A549 (cell line): Measurements from ENCODE around the gene IL1A.

Experiments used
- ESRRA ChIP-seq: fragments of 150-350 bp; IDR thresholded peaks from 2 replicates; pipeline ENCODE4 v1.6.1; 2014; ENCODE audit warnings: mild to moderate bottlenecking, low read length, borderline replicate concordance
- MYC ChIP-seq: IDR thresholded peaks from 2 replicates; pipeline ENCODE4 v1.6.1; 2012; ENCODE audit warnings: mild to moderate bottlenecking, inconsistent platforms, low read length, improper control_type of control experiment, borderline replicate concordance
- PBX3 ChIP-seq: IDR thresholded peaks from 2 replicates; pipeline ENCODE4 v1.6.1; 2012
- RFX5 ChIP-seq: fragments of 450-650 bp; IDR thresholded peaks from 2 replicates; pipeline ENCODE4 v1.7.1; 2014; ENCODE audit warnings: antibody characterized with exemption, mild to moderate bottlenecking, moderate library complexity

DNA sequence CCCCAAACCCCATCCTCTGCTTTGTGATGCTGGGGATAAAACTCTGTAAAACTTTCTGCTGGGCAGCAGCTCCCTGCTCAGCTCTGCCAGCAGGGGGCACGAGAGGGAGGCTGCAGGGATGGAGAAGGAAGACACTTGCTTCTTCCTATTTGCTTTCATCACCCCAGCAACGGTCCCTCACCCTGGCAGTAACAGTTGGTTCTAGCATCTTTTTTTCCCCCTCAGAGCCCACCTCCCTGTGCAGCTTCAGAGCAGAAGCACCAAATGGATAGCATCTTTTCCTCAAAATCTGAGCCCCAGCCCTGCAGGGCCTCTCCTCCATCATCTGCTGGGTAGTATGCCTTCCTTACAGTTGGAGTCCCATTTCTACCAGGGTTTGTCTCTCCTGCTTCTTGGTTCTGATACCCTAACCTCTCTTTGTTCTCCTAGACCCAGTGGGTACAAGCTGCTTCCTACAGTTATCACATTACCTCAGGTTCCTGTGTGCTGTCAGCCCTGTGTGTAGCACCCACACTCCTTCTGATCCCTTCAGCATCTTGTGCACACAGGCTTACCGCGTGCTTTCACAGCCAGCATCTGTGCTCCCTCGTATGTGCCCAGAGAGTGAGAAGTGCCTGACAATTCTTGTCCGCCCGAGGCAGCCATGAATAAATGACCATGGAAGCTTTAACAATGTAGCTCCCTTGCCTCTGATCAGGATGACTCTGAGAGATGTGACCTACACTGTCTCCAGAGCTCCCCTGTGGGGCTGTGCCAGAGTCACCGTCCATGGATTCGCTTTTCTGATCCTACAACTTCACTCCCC, 34.3 kb downstream of the IL1A start:
- TF ChIP-seq ESRRA (no peak), RFX5 (no peak), PBX3 (no peak), MYC (no peak)
